RWPE2 (cell line): ENCODE data around the gene LDLRAD4.

Source experiments
- ATAC-seq: fragments of 200-7000 bp; cut with Tn5 transposase; 3 replicates; pipeline ENCODE4 v1.9.1; 2021; ENCODE audit warnings: low read depth
- DNase-seq: peaks from one replicate; pipeline ENCODE4 v3.0.0-alpha.2; 2020; ENCODE audit warnings: low spot score
- H3K27ac ChIP-seq: fragments of 450-650 bp; 2 replicates; pipeline ENCODE4 v1.5.1; 2017; ENCODE audit warnings: mild to moderate bottlenecking; ENCODE audit not compliant: poor library complexity, severe bottlenecking
- H3K27me3 ChIP-seq: fragments of 250-450 bp; sonication (Bioruptor Pico); 2 replicates; pipeline ENCODE4 v1.5.1; 2021; ENCODE audit warnings: mild to moderate bottlenecking, moderate library complexity; ENCODE audit not compliant: insufficient read depth, poor library complexity, severe bottlenecking
- H3K36me3 ChIP-seq: fragments of 250-450 bp; sonication (Bioruptor Pico); 2 replicates; pipeline ENCODE4 v1.5.1; 2020; ENCODE audit warnings: low read depth, mild to moderate bottlenecking, moderate library complexity
- H3K4me1 ChIP-seq: fragments of 250-450 bp; sonication (Bioruptor Pico); 2 replicates; pipeline ENCODE4 v1.5.1; 2021; ENCODE audit warnings: mild to moderate bottlenecking, moderate library complexity; ENCODE audit not compliant: insufficient read depth, poor library complexity, severe bottlenecking
- H3K4me3 ChIP-seq: fragments of 250-450 bp; sonication (Bioruptor Pico); 2 replicates; pipeline ENCODE4 v1.5.1; 2021; ENCODE audit warnings: mild to moderate bottlenecking, moderate library complexity; ENCODE audit not compliant: severe bottlenecking
- H3K9me3 ChIP-seq: fragments of 250-450 bp; sonication (Bioruptor Pico); 2 replicates; pipeline ENCODE4 v1.5.1; 2021; ENCODE audit warnings: mild to moderate bottlenecking, moderate library complexity; ENCODE audit not compliant: severe bottlenecking
- CTCF ChIP-seq: fragments of 450-650 bp; IDR thresholded peaks from one replicate; pipeline ENCODE4 v1.5.1; 2017; ENCODE audit warnings: mild to moderate bottlenecking, moderate library complexity; ENCODE audit not compliant: poor library complexity, severe bottlenecking

Gene LDLRAD4

GRCh38 chr18:13594551-13594950 is 376.0 kb downstream of the LDLRAD4 start:
- H3K4me3 ChIP-seq: no peak overlapping the region
- ATAC-seq (no peak), DNase-seq (no peak)
- H3K27me3 ChIP-seq: no peaks in the 10 kb centered on the region
- H3K4me1 ChIP-seq: no peaks in the 10 kb centered on the region
- no peaks in the 10 kb centered on the region for H3K36me3 ChIP-seq
- H3K27ac ChIP-seq: no peak overlapping the region
- TF ChIP-seq CTCF: no peak
- H3K9me3 ChIP-seq: peaks cover 6% of the 10 kb centered on the region

DNA sequence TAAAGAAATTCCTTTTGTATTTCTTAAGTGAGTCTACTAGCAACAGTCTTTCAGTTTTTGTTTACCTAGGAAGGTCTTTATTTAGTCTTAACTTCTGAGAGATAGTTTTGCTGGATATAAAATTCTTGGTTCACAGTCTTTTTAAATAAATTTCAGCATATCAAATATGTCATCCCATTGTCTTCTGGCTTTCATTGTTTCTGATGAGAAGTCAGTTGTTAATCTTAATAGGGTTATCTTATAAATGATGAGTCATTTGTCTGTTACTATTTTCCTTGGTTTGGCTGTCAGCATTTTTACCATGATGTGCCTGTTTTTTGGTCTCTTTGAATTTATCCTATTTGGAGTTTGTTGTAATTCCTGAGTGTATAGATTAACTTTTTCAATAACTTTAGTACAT is 378.5 kb downstream of the LDLRAD4 start:
- Histone ChIP-seq H3K4me1 (no peaks in the 10 kb centered on the region), H3K4me3 (no peak overlapping the region), H3K36me3 (no peaks in the 10 kb centered on the region), H3K9me3 (peaks cover 6% of the 10 kb centered on the region), H3K27me3 (no peaks in the 10 kb centered on the region), H3K27ac (no peak overlapping the region)
- TF ChIP-seq CTCF: no peak
- DNase-seq (no peak), ATAC-seq (no peak)

DNA sequence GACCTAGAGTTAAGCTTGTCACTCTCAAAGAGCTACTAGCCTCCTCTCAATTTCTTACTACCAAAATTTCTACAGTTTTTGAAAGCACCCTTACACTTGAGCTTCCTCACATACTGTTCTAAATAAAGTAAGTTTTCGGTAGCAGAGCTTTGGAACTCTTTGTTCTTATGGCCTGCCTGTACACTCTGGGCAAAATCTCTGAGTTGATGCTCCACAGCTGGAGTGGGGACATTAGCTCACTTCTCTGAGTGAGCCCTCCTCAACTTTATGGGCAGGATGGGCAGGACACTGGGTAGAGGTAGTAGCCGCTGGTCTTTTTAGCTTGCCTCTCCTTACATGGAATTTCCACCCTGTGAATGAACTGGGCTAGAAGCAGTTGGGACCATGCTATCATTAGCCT is 380.0 kb downstream of the LDLRAD4 start:
- H3K36me3 ChIP-seq: no peaks in the 10 kb centered on the region
- no peak overlapping the region for H3K27ac ChIP-seq
- no peaks in the 10 kb centered on the region for H3K27me3 ChIP-seq
- H3K4me1 ChIP-seq: no peaks in the 10 kb centered on the region
- H3K9me3 ChIP-seq: peaks cover 6% of the 10 kb centered on the region
- TF ChIP-seq CTCF: no peak
- no peak for DNase-seq
- no peak for ATAC-seq
- no peak overlapping the region for H3K4me3 ChIP-seq

GRCh38 chr18:13599031-13599430 is 380.5 kb downstream of the LDLRAD4 start:
- Histone ChIP-seq H3K4me1 (no peaks in the 10 kb centered on the region), H3K36me3 (no peaks in the 10 kb centered on the region), H3K9me3 (peaks cover 6% of the 10 kb centered on the region), H3K27ac (no peak overlapping the region), H3K4me3 (no peak overlapping the region), H3K27me3 (no peaks in the 10 kb centered on the region)
- TF ChIP-seq CTCF: no peak
- ATAC-seq (no peak), DNase-seq (no peak)

GRCh38 chr18:13603304-13604019 is 384.9 kb downstream of the LDLRAD4 start:
- DNase-seq: no peak
- no peak for TF ChIP-seq CTCF
- no peak overlapping the region for H3K27ac ChIP-seq
- H3K36me3 ChIP-seq: no peaks in the 10 kb centered on the region
- H3K27me3 ChIP-seq: no peaks in the 10 kb centered on the region
- H3K4me1 ChIP-seq: no peaks in the 10 kb centered on the region
- no peak for ATAC-seq
- H3K9me3 ChIP-seq: no peaks in the 10 kb centered on the region
- no peak overlapping the region for H3K4me3 ChIP-seq
